CD4-positive, alpha-beta T cell treated with Interleukin-10 for 1 hour (primary cell): ENCODE results near the gene LSM10.

Experiments
- DNase-seq: peaks from one replicate; pipeline ENCODE4 v3.0.0-alpha.2; 2020

The LSM10 gene

DNA sequence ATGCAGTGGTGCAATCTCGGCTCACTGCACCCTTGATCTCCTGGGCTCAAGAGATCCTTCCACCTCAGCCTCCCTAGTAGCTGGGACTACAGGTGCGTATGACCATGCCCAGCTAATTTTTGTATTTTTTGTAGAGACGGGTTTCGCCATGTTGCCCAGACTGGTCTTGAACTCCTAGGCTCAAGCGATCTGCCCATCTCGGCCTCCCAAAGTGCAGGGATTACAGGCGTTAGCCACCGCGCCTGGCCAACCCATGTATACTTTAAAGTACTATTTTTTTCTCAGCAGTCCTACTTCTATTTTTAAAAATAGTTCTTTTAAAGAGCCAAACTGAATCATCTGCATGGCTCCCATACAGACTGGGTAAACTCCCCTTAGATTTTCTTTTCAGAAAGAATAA, 15.5 kb downstream of the LSM10 start:
- no peak for DNase-seq

DNA sequence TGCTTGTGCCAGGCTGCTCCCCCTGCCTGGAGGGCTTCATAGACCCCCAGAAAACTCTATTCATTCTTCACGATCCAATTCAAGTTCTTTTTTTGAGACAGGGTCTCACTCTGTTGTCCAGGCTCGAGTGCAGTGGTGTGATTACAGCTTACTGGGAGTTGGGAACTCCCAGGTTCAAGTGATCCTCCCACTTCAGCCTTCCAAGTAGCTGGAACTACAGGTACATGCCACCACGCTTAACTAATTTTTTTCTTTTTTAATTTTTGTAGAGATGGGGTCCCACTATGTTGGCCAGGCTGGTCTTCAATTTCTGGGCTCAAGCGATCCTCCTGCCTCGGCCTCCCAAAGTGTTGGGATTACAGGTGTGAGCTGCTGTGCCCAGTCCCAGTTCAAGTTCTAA, 16.3 kb downstream of the LSM10 start:
- no peak for DNase-seq

DNA sequence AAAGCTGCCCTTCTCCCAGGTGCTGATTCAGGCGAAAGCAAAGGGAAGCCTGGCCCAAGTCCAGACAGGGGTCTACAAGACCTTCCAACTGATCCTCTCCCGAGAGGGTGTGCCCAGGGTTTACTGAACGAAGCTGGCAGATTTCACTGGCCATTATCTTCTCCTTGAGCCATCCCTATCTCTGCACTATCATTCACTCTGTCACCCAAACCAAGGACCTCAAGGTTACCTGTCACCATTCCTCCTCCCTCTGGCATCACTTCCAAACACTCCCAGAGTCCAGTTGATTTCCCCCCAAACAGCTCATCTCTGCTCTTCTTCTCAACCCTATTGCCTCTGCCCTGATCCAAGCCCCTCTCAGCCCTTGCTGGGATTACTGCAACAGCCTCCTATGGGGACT, 16.9 kb downstream of the LSM10 start:
- no peak for DNase-seq

DNA sequence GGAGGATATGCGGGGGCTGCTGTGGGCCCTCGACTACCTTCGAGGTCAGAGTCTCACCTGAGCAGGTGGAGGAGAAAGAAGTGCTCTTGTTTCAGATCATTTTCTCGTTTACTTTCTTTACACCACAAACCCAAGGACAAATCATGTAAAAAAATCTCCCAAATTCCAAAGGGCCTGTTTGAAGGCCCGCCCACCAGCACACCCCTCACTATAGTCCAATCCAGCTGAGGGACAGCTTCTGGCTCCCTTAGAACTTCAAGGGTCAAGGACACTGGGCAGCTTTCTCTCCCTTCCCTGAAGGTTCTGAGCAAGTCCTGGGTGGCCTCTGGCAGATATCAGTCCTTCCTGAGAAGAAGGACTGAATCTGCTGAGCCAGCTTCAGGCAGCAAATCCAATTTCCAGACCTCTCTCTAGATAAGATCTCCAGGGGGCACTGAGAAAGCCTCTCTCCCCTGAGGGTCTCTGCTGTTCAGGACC, 17.5 kb downstream of the LSM10 start:
- no peak for DNase-seq

DNA sequence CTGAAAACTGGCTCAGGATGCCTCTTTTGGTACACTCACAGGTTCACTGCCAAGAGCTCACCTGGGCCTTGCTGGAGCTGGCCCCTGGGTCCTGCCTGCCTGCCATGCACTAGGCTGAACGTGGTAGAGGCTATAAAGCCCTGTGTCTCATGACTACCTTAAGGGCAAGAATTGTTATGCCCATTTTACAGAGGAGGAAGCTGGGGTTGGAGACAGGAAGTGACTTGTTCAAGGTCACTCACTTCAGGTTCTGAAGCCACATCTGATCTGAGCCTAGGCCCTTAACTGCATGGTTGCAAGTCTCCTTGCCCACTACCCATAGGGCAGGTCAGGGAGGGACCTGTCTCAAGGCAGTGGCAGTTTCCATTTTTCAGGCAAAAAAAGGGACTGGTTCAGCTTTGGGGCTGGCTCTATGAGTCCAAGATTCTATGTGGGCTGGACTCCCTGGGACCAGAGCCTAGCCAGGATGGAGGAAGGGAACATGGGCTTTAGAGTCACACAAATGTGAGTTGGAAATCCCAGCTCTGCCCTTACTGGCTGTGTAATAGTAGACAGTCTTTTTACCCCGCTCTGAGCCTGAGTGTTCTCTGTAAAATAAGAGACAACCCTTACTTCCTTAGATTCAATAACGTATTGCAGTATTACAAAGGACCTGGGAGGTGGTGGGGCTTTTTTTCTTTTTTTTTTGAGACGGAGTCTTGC, 19.8 kb downstream of the LSM10 start:
- DNase-seq: no peak

DNA sequence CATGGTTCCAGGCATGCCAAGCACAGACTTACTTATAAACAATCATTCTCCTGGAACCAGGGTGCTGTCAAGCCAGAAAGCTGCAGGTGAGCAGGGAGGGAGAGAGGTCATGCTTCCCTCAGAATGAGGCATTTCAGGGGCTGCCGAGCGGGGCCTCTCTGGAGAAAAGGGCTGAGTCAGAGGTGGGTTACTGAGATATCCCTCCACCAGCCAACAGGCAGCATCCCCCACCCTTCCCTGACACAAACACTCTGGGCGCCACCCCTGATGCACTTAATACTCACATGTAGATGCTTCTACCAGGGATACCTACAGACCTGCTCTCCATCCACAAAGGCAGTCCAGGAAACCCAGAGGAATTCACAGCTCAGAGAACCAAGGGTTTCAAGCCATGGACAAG, 25.1 kb downstream of the LSM10 start:
- DNase-seq: no peak

DNA sequence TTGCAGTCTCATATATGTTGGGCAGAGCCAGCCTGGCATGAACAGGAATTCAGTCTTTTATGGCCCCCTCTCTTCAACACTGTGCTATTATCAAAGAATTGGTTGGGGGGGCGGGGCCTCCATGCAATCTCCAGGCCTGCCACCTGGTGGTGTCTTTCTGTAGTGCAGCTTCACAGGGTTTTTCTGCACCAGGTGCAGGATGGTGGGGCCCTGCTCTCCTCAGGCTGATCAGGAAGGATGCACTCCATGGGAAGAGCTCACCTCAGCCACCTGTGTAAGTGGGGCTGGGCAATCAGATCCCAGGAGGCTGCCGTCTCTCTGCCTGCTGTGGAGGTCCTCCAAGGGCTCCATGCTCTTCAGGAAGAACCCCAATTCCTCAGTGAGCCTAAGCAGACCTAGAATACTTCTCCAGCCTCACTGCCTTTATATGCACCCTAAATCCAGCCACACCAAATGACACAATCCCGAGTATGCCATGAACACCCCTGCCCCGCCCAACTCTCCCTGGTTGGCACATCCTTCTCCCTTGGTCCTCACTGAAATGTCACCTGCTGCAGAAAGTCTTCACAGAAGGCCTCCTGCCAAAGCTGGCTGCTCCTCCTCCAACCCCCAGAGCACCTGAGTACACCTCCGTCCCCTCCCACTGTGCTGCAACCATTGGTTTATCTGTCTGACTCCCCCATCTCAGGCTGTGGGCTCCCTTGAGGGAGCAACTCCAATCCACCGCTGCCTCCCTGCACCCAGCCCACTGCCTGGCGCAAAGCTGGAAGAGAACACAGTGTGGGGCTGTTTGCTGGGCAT, 28.4 kb downstream of the LSM10 start:
- DNase-seq: peak; percentile 86

DNA sequence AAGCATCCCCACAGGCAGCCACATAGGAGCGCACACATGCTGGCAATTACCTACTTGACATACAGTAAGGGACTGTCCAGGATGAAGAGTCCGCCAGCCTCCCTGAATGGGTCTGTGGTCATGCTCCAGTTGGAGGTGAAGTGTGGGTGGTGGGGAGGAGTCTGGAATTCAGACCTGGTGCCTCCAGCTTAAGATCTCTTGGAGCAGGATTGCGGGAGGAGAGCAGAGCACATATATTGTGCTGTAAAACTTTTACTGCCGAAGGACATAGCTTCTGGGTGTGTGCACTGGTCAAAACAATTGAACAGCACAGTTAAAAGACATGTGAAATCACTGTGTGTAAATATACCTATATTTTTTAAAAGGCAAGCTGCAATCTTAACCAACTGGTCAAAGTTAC, 29.9 kb downstream of the LSM10 start:
- DNase-seq: no peak

DNA sequence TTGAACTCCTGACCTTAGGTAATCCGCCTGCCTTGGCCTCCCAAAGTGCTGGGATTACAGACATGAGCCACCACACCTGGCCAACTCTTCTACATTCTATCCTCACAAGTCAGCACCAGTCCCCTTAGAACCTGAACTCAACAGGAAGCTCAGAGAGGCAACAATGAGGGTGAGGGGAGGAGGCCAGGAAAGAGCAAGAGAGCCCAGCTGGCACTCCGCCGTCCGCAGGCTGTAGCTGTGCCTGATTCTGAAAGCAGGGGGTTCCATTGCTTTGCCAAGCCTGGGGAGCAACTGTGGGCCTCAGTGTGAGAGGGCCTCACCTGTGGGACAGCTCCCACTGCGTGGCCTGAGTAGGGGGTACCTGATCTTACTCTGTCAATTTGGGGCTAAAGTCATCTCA, 30.6 kb downstream of the LSM10 start:
- peak; percentile 53 for DNase-seq

DNA sequence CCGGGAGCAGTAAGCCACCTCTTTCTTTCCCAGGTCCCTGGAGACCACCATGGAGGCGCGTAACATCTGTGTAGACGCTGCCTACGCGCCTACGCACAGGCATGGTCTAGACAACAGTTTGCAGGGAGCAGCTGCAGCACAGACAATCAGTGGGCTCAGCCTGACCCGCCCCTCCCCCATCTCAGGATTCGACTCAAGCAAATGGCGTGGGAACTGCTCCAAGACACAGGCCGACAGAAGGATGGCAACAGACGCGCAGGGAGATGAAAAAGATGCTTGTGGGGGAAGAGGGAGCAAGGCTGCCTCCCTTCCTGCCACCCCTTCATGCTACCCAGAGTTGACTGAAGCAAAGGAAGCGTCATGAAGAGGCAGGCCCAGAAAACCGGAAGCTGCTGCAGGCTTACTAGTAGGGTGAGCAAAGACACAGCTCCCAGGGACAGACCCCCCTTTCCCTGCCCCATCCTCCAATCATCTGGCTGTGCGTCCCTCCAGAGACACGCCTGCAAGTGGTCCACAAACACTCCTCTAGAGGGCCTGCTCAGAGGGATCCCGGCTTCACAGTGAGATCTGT, 31.5 kb downstream of the LSM10 start:
- peak; percentile 70 for DNase-seq

DNA sequence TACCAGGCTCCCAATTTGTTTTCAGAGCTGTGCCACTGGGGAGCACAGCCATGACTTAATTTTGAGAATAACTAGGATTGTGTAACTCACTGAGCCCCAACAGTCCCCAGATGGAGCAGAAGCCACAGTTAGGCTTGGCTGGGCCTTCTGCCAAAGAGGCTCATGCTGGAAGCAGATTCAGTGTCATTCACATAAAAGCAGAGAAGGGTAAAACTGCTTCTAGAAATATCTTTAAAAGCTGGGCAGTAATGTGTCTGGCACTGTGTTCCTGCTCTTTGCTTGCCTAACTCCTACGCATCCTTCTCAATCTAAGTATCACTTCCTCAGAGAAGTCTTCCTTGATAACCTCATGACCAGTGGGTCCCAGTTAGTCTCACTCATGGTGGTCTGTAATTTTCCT, 32.3 kb downstream of the LSM10 start:
- DNase-seq: no peak

DNA sequence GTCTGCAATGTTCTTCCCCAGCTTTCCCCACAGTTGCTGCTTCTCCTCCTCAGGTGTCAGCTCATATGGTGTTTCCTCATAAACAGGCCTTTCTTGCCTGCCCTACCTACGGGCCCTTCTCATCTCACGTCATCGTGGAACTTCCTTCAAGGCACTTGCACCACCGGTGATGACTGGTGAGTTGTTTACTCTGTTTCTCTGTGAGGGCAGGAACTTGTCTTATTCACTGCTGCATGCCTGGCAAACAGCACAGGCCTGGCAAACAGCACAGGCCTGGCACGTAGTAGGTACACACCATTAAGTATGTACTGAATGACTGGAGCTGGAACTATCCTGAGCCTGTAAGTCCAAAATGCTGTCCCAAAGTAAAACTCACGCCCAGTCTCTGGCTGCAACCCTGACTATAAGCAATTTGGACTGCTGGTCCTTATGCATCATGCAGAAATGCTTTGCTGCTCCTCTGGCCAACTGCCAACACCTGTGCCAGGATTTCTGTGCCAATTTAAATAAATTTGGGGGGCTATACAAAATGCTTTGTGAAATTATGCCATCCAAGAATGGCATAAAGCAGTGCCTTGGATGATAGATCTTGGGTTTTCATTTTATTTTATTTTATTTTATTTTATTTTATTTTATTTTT, 37.7 kb downstream of the LSM10 start:
- peak; percentile 41 for DNase-seq

DNA sequence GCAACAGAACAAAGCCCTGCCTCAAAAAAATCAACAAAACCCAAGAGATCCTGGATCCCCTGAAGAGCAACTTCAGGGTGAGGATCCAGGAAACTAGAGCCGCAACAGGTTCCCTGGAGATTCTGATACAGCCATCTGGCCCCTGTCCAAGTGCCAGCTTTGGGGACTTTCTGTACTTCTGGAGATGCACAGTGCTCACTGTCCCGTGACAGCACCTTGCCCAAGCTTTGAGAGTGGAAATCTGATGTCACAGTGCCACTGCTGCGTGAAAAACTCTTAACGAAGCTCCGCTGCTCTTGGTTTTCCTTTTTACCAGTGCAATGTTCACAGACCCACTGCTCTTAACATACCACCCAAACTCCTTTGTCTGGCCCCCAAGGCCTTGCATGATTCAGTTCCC, 38.3 kb downstream of the LSM10 start:
- no peak for DNase-seq

DNA sequence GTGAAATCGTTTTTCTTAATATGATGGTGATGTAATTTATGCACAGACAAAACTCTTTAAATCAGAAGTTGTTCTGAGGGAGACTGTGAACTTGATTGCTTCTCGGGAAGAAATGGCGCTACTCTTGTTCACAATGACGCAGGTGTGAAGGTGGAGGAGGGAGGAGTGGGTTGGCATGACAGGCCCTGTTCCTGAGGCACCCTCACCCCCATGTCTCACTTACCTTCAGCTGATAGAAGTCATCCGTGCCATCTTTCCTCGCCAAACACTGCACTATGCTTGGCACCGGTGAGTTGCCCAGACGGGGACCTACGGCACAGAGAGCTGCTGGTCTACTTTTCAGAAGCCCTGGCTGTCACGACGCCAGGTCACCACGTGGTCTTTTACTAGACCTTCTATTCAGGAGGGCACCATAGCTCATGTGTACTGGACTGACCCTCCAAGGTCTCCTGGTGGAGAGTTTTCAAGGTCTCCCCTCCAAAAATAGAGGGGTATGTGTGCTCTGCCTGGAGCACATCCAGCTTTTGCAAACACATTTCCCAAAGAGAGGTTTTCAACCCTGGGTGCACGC, 39.1 kb downstream of the LSM10 start:
- DNase-seq: no peak

DNA sequence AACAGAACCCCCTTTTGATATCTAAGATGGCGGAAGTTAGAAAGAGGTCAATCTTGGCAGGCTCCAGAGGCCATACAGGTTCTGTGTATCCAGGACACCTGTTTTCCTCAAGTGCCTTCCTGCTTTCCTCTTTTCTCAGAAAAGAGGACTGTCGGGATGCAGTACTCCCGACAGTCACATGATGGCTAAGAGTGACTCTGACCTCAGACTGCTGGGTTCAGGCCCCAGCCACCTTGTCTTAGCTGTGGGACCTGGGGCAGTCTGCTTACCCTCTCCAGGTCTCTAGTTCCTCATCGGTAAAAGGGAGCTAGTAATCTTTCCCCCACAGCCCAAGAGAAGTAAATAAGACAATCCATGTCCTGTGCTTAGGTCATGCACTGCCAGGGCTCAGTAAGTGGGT, 41.9 kb downstream of the LSM10 start:
- DNase-seq: no peak

DNA sequence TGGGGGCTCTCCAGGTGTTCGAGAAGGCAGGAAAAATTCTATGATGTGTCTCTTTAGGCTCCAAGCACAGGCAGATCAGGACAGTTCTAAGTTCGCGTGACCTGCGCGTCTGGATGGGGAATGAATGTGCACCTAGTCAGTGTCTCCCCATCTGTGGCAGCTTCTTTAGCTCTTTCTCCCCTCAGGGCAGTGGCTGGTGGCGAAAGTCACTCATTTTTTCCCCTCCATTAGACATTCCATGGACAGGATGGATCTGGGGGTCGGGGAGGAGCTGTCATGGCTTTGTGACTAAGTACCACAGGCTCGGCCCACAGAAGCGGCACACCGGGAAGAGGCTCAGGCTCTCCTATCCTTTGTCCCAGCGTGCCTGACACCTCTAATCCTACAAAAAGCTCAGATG, 43.2 kb downstream of the LSM10 start:
- DNase-seq: no peak

DNA sequence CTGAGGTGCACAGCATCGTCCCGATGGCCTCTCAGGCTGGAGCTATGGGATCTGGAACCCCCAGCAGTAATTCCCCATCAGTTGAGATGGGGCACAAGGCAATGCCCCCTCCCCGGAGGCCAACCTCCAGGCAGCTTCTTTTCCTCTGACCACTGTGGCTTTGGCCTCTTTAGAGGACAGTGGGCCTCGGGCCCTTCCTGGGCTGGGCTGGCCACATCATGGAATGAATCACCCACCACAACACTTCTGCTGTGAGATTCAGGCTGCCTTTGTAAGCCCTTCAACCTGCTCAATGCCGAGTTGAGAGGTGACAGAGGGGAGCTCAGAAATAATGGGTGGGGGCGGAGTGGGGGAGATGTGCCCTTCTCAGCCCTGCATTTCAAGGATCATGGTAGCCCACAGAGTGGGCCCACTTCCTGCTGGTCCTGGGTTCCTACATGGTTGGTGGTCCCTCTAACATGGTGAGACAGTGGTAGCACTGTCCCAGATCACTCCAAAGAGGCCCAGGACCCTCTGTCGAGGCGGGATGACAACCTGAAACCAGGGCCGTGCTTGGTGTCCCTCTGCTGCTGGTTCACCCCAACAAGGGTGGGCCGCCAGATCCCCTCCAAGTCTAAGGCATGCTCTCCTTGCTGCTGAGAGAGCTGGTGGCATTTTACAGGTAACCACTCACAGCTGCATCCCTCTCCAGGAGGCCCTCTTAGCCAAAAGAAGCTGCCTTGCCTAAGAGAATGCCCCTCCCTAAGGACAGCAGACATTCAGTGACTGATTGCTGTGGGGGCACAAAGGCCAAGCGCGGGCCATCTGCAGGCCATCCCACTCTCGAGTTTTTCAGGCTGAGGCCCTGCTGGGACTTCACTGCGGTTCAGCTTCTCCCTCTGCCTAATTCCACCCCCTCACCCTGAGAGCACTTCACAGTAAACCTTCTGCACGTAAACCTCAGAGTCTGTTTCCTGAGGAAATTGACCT, 44.5 kb downstream of the LSM10 start:
- DNase-seq: no peak

DNA sequence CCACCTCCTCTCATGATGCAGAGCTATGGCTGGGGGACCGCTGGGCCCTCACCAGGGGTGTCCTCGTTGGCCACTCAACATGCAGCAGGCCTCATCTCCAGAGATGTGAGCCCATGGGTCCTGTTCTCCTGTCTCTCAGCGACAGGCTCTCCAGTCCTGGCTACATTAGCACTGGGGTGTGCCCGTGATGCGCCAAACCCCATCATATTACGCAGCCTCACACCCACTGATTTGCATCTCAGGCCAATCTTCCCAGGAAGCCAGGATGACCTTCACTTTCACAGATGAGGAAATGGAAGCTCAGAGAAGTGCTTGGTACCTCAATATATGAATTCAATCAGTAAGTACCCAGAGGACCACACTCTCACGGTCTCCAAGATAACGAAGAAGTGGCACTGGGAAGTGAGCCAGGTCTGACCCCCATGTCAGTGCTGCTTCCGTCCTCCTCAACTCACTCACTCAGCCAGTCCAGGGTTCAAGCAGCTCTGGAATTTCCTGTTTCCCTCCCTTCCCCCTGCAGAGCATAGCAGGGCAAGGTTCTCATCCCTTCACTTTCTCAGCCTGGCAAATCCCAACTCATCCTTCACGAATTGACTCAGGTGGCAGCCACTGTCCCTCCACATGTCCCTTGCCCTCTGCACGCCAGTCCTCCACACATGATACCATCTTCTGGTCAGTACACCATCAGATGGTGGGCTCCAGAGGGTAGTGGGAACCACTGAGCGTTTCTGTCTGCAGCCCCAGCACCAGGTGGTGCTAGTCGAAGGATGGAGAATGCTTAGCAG, 45.4 kb downstream of the LSM10 start:
- no peak for DNase-seq

DNA sequence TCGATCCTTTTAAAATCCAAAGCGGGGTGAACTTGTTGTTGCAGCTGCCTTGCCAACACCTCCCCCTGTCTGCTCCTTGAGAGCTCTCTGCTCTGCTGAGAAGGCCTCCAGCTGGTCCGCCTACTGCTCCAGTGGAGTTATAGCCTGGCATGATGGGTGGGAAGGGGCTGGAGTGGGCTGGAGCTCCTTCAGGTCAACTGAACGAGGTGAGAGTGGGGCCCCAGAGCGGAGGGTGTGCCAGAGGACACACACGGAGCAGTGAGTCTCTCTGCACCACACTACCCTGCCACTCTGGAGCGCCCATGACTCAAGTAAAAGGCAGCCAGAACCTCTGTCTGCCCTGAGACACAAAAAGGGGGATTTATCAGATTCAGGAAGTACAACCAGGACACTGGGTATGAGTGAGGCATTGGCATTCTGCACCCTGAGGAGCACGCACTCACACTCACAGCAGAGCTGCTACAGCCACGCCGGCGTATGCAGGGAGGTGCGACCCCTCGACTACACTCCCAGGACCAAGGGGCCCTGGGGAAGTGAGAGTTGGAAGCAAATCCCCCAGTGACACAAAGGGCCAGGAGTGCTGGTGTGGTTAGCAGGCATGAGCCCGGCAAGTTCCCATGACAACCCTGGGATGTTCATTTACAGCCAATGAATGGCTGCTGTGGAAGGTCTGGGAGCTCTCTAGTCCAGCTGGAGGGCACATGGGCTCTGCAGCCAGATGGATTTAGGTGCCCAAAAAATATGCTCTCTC, 46.3 kb downstream of the LSM10 start:
- no peak for DNase-seq

DNA sequence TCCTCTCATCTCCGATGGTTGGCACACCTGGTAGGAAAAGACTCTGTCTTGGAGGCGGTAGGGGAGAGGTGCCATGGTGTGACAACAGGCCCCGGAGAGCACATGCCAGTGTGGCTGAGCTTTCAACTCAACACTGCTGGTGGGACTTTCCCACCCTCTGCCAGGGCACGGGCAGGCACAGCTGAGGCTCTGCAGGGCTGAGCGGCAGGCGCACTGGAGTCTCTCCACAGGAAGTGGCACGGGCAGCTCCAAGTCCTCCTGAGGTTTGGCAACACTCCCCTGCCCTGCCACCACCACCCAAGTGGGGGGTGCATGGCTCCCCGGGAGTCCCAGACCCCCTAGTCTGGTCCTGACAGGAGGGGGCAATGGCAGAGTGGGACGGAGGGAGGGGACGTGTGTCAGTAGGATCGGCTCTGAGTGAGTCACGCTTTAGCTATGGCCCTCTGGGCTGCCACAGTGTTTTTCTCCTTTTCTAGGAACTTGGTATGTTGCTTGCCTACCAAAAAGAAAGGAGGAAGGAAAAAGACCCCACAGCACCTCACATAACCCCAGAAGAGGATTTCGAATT, 47.0 kb downstream of the LSM10 start:
- peak; percentile 61 for DNase-seq
